ENCODE data around the gene PDZD7. TPM values are rescaled to one million over a fixed set of nuclear protein-coding genes. Genes with fewer than 3 reads are reported as not detected.

Gene PDZD7
- total and polyA plus RNA-seq, 4 donors = 0.06 to 0.09 (median 0.07) TPM; not detected in 1

GRCh38 chr10:100997360-100998182 lies 33.4 kb downstream of the PDZD7 start:
- peak overlapping the region; percentile 68 to 81 (median 75) for H3K4me3 ChIP-seq (ENCODE audit: low read depth in 1 of 3, low read length in 3 of 3)
- under 1% methylated on average over 66 of the region's 66 CpGs for WGBS
- H3K36me3 ChIP-seq (ENCODE audit: control insufficient read depth in 4 of 4, insufficient read depth in 3 of 4, low read depth in 1 of 4, low read length in 3 of 4) = peaks cover 0 to 8% (median 0%) of the 10 kb centered on the region in 4 donors
- peak overlapping the region; percentile 36 to 57 for H3K9ac ChIP-seq (ENCODE audit: low read depth in 1 of 2, low read length in 2 of 2)
- peak; percentile 12 for TF ChIP-seq MAX (IDR thresholded peaks at IDR 0.05)
- TF ChIP-seq YY1 (IDR thresholded peaks at IDR 0.05) = peak; percentile 39
- TF ChIP-seq CTCF (IDR thresholded peaks at IDR 0.05; ENCODE audit: low read depth, low read length, missing input control) = peak; percentile 68
- peak; percentile 37 for TF ChIP-seq SP1 (IDR thresholded peaks at IDR 0.05)
- TF ChIP-seq GABPA (IDR thresholded peaks at IDR 0.05 in 1 of 2, conservative IDR thresholded peaks at IDR 0.05 in 1 of 2) = no peak
- TF ChIP-seq RAD21 (IDR thresholded peaks at IDR 0.05) = peak; percentile 43 to 55
- TF ChIP-seq FOXA1 (IDR thresholded peaks at IDR 0.05) = no peak
- peak; percentile 7 to 33 for TF ChIP-seq HNF4A (conservative IDR thresholded peaks at IDR 0.05)
- peak overlapping the region; percentile 94 for H3K27ac ChIP-seq (ENCODE audit: low read depth in 1 of 2, low read length in 2 of 2)
- DNase-seq (ENCODE audit: low spot score) = peak; percentile 86
- no peaks in the 10 kb centered on the region for H3K9me3 ChIP-seq (ENCODE audit: control insufficient read depth in 4 of 4, low read length in 3 of 4)
- H3K27me3 ChIP-seq (ENCODE audit: control insufficient read depth in 4 of 4, insufficient read depth in 4 of 4, low read length in 3 of 4) = no peaks in the 10 kb centered on the region
- peaks cover 0 to 30% (median 17%) of the 10 kb centered on the region in 4 donors for H3K4me1 ChIP-seq (ENCODE audit: control insufficient read depth in 4 of 4, insufficient read depth in 4 of 4, low read length in 3 of 4)

GRCh38 chr10:100996678-100997359 lies 34.1 kb downstream of the PDZD7 start:
- DNase-seq (ENCODE audit: low spot score) = peak; percentile 44
- Histone ChIP-seq H3K9ac (ENCODE audit: low read depth in 1 of 2, low read length in 2 of 2) (peak overlapping the region in 1 of 2 donors; percentile 57), H3K27me3 (ENCODE audit: control insufficient read depth in 4 of 4, insufficient read depth in 4 of 4, low read length in 3 of 4) (no peaks in the 10 kb centered on the region), H3K36me3 (ENCODE audit: control insufficient read depth in 4 of 4, insufficient read depth in 3 of 4, low read depth in 1 of 4, low read length in 3 of 4) (peaks cover 0 to 8% (median 0%) of the 10 kb centered on the region in 4 donors), H3K4me1 (ENCODE audit: control insufficient read depth in 4 of 4, insufficient read depth in 4 of 4, low read length in 3 of 4) (peaks cover 0 to 30% (median 17%) of the 10 kb centered on the region in 4 donors), H3K4me3 (ENCODE audit: low read depth in 1 of 3, low read length in 3 of 3) (peak overlapping the region; percentile 68 to 81 (median 75)), H3K27ac (ENCODE audit: low read depth in 1 of 2, low read length in 2 of 2) (peak overlapping the region; percentile 94), H3K9me3 (ENCODE audit: control insufficient read depth in 4 of 4, low read length in 3 of 4) (no peaks in the 10 kb centered on the region)
- TF ChIP-seq NR2F2 (IDR thresholded peaks at IDR 0.05) (no peak), ATF3 (IDR thresholded peaks at IDR 0.05) (no peak), RAD21 (IDR thresholded peaks at IDR 0.05) (no peak), YY1 (IDR thresholded peaks at IDR 0.05) (no peak), MAX (IDR thresholded peaks at IDR 0.05) (no peak), HNF4A (conservative IDR thresholded peaks at IDR 0.05) (no peak), JUND (IDR thresholded peaks at IDR 0.05) (no peak), REST (IDR thresholded peaks at IDR 0.05) (no peak)
- WGBS = 5% methylated on average over 46 of the region's 46 CpGs
